ENCODE measurements around the gene SIK3.

GRCh38 chr11:116888024-116888423 lies 210.2 kb downstream of the SIK3 start:
- TF ChIP-seq EP300 (IDR thresholded peaks at IDR 0.05; ENCODE audit: borderline replicate concordance), result no peak
- no peak for TF ChIP-seq CEBPB (IDR thresholded peaks at IDR 0.05)
- TF ChIP-seq, protein P1, sequence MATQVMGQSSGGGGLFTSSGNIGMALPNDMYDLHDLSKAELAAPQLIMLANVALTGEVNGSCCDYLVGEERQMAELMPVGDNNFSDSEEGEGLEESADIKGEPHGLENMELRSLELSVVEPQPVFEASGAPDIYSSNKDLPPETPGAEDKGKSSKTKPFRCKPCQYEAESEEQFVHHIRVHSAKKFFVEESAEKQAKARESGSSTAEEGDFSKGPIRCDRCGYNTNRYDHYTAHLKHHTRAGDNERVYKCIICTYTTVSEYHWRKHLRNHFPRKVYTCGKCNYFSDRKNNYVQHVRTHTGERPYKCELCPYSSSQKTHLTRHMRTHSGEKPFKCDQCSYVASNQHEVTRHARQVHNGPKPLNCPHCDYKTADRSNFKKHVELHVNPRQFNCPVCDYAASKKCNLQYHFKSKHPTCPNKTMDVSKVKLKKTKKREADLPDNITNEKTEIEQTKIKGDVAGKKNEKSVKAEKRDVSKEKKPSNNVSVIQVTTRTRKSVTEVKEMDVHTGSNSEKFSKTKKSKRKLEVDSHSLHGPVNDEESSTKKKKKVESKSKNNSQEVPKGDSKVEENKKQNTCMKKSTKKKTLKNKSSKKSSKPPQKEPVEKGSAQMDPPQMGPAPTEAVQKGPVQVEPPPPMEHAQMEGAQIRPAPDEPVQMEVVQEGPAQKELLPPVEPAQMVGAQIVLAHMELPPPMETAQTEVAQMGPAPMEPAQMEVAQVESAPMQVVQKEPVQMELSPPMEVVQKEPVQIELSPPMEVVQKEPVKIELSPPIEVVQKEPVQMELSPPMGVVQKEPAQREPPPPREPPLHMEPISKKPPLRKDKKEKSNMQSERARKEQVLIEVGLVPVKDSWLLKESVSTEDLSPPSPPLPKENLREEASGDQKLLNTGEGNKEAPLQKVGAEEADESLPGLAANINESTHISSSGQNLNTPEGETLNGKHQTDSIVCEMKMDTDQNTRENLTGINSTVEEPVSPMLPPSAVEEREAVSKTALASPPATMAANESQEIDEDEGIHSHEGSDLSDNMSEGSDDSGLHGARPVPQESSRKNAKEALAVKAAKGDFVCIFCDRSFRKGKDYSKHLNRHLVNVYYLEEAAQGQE (IDR thresholded peaks at IDR 0.05; ENCODE audit: low read depth), result no peak
- TF ChIP-seq FOXM1 (IDR thresholded peaks at IDR 0.05; ENCODE audit: borderline replicate concordance, low read depth), result no peak
- no peak for TF ChIP-seq TAF1 (IDR thresholded peaks at IDR 0.05; ENCODE audit: low read depth)
- TF ChIP-seq, protein P2, sequence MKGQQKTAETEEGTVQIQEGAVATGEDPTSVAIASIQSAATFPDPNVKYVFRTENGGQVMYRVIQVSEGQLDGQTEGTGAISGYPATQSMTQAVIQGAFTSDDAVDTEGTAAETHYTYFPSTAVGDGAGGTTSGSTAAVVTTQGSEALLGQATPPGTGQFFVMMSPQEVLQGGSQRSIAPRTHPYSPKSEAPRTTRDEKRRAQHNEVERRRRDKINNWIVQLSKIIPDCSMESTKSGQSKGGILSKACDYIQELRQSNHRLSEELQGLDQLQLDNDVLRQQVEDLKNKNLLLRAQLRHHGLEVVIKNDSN (IDR thresholded peaks at IDR 0.05), result no peak
- TF ChIP-seq EGR1 (IDR thresholded peaks at IDR 0.05), result no peak
- TF ChIP-seq RAD21 (IDR thresholded peaks at IDR 0.05; ENCODE audit: low read depth), result no peak
